Uterus (tissue), 4 donors: ENCODE measurements around the gene ADAMTS12. TPM values are rescaled to one million over a fixed set of nuclear protein-coding genes. Genes with fewer than 3 reads are reported as not detected.

ENCODE experiments used
- DNase-seq, 2 donors: peaks; one replicate each; pipeline ENCODE4 v3.0.0-alpha.2; 2019 to 2020
- H3K27ac ChIP-seq, 2 donors: fragments of 200-600 bp; sonication (generic); 1 replicate in 1 of 2; 2 replicates in 1 of 2; pipeline ENCODE4 v1.5.1; 2016 to 2018
- H3K27me3 ChIP-seq, 2 donors: fragments of 200-600 bp; sonication (generic); one replicate each; pipeline ENCODE4 v1.5.1; 2018 to 2019; ENCODE audit warnings: control low read depth in 1 of 2
- H3K36me3 ChIP-seq, 2 donors: fragments of 200-600 bp; sonication (generic); one replicate each; pipeline ENCODE4 v1.5.1; 2019; ENCODE audit warnings: control low read depth in 1 of 2
- H3K4me1 ChIP-seq, 2 donors: fragments of 200-600 bp; sonication (generic); one replicate each; pipeline ENCODE4 v1.5.1; 2018 to 2019; ENCODE audit warnings: control low read depth in 1 of 2
- H3K4me3 ChIP-seq, 2 donors: fragments of 200-600 bp; sonication (generic); 1 replicate in 1 of 2; 2 replicates in 1 of 2; pipeline ENCODE4 v1.5.1; 2018 to 2019; ENCODE audit warnings: mild to moderate bottlenecking in 1 of 2
- H3K9me3 ChIP-seq, 2 donors: fragments of 200-600 bp; sonication (generic); one replicate each; pipeline ENCODE4 v1.5.1; 2019; ENCODE audit warnings: control low read depth in 1 of 2
- POLR2A ChIP-seq, 2 donors: fragments of 450-650 bp; IDR thresholded peaks; one replicate each; pipeline ENCODE4 v1.6.1; 2016; ENCODE audit warnings: antibody characterized with exemption in 2 of 2, mild to moderate bottlenecking in 1 of 2, moderate library complexity in 1 of 2
- intact Hi-C: fragments of 100-400 bp; cut with DNase I; formaldehyde crosslinking; loops from one replicate; pipeline ENCODE4 v1.15.1; 2023; ENCODE audit warnings: low total_unique reads
- total RNA-seq, 4 donors: library from RNA; depleted of rRNA in 3 of 4; stranded (reverse); fragments of >200 nt in 3 of 4; gene quantifications; one replicate each; pipeline versions ENCODE4 v1.1.0 to v1.2.4, GENCODE V29; 2014 to 2023
- TF ChIP-seq, protein P1 (sequence below), 4 experiments: fragments of 200-600 bp in 2 of 4; fragments of 450-650 bp in 2 of 4; sonication (generic) in 2 of 4; IDR thresholded peaks; one replicate each; pipeline ENCODE4 v1.5.1; 2016 to 2019; ENCODE audit warnings: antibody characterized with exemption in 4 of 4, mild to moderate bottlenecking in 2 of 4, moderate library complexity in 1 of 4
- donor health status: DM: yes; HTN: yes; CAD: no.

ADAMTS12 gene
- total RNA-seq, 4 donors from 2014 or later, result 0.51 to 37.5 (median 15.6) TPM

GRCh38 chr5:33743099-33743498 is 148.7 kb downstream of the ADAMTS12 start:
- Histone ChIP-seq H3K27ac (no peak overlapping the region), H3K4me3 (no peak overlapping the region), H3K9me3 (no peaks in the 10 kb centered on the region), H3K4me1 (no peaks in the 10 kb centered on the region), H3K36me3 (no peaks in the 10 kb centered on the region), H3K27me3 (no peaks in the 10 kb centered on the region)
- no peak for DNase-seq
- TF ChIP-seq, protein P1, sequence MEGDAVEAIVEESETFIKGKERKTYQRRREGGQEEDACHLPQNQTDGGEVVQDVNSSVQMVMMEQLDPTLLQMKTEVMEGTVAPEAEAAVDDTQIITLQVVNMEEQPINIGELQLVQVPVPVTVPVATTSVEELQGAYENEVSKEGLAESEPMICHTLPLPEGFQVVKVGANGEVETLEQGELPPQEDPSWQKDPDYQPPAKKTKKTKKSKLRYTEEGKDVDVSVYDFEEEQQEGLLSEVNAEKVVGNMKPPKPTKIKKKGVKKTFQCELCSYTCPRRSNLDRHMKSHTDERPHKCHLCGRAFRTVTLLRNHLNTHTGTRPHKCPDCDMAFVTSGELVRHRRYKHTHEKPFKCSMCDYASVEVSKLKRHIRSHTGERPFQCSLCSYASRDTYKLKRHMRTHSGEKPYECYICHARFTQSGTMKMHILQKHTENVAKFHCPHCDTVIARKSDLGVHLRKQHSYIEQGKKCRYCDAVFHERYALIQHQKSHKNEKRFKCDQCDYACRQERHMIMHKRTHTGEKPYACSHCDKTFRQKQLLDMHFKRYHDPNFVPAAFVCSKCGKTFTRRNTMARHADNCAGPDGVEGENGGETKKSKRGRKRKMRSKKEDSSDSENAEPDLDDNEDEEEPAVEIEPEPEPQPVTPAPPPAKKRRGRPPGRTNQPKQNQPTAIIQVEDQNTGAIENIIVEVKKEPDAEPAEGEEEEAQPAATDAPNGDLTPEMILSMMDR (IDR thresholded peaks at IDR 0.05), result no peak
- no peak for TF ChIP-seq POLR2A (IDR thresholded peaks at IDR 0.05)
- intact Hi-C loops, result no loop called here

DNA sequence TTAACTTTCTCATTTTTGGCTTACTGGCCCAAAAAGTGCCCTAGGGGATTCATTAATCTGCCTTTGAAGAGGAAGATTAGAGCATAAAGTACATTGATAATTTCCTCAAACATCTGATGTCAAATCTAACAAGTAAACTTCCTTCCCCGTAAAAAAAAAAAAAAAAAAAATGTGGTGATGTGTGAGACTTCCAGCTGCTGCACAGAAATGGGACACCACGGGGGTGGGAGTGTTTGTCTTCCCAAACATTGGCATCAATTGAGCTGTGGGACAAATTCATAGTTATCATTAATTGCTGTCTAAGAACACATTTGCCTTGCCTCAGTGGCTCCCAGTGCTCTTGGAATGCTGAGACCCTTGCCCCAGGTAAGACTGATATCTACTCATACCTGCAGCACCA is 149.6 kb downstream of the ADAMTS12 start:
- Histone ChIP-seq H3K27ac (no peak overlapping the region), H3K4me3 (no peak overlapping the region), H3K4me1 (no peaks in the 10 kb centered on the region), H3K9me3 (no peaks in the 10 kb centered on the region), H3K36me3 (no peaks in the 10 kb centered on the region), H3K27me3 (no peaks in the 10 kb centered on the region)
- intact Hi-C loops, result no loop called here
- TF ChIP-seq POLR2A (IDR thresholded peaks at IDR 0.05), result no peak
- TF ChIP-seq, protein P1 (IDR thresholded peaks at IDR 0.05), result no peak
- DNase-seq, result no peak

DNA sequence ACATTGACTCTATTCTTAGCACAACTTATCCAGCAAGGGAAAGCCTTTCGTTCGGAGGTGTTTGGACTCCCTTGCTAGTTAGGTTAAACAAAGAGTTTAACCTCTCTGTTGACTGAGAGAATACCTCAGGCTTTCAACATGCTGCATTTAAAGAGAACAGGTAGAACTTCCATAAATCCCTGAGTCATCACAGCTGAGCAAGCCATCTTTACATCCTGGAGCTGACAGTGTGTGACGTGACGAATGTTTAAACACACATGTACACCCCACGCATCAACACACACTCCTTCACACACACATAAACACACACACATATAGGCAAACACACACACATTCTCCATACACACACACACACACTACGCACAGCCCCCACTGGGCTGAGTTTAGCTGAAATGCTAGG is 152.8 kb downstream of the ADAMTS12 start:
- TF ChIP-seq POLR2A (IDR thresholded peaks at IDR 0.05), result no peak
- TF ChIP-seq, protein P1 (IDR thresholded peaks at IDR 0.05), result no peak
- no peak overlapping the region for H3K4me3 ChIP-seq
- no peaks in the 10 kb centered on the region for H3K4me1 ChIP-seq
- no peak overlapping the region for H3K27ac ChIP-seq
- intact Hi-C loops, result no loop called here
- H3K27me3 ChIP-seq, result no peaks in the 10 kb centered on the region
- no peaks in the 10 kb centered on the region for H3K9me3 ChIP-seq
- no peak for DNase-seq
- no peaks in the 10 kb centered on the region for H3K36me3 ChIP-seq

DNA sequence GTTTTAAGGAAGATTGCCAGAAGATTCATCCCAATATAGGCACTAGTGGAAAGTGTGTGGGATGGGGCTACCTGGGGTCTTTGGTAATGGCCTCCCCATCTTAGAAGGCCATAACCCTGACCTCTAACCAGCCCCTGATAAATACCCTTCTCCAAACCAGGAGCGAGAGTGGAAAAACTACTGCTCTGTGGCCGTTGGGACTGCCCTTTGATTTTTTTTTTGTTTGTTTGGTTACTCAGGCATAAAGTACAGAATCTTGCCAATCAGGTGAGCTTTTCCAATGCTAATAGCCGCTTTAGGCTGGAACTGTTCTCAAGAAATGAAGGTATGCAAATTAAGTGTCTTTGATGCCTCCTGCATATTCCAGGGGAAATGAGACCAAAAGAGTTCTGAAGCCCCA is 153.7 kb downstream of the ADAMTS12 start:
- intact Hi-C loops, result no loop called here
- H3K9me3 ChIP-seq, result no peaks in the 10 kb centered on the region
- no peaks in the 10 kb centered on the region for H3K4me1 ChIP-seq
- H3K27me3 ChIP-seq, result no peaks in the 10 kb centered on the region
- no peak overlapping the region for H3K4me3 ChIP-seq
- DNase-seq, result no peak
- H3K36me3 ChIP-seq, result no peaks in the 10 kb centered on the region
- TF ChIP-seq POLR2A (IDR thresholded peaks at IDR 0.05), result no peak
- TF ChIP-seq, protein P1 (IDR thresholded peaks at IDR 0.05), result no peak
- H3K27ac ChIP-seq, result no peak overlapping the region

DNA sequence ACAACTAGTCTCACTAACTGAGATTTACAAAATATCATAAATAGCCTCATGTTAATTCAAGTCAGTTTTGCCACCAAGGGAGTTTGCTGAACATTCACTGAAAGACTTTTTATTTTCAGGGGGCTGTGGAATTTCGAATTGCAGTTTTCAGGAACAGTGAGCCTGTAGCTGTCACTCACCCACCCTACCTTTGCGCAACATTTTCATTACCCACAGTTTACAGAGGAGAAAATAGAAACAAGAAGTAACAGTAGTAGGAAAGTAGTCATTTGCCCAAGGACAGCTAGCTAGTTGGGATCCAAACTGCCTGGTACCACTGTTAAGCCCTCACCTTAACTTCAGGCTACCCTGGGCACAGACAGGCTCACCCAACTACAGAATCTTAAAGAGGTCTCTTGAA is 154.1 kb downstream of the ADAMTS12 start:
- Histone ChIP-seq H3K27me3 (no peaks in the 10 kb centered on the region), H3K4me3 (no peak overlapping the region), H3K36me3 (no peaks in the 10 kb centered on the region), H3K4me1 (no peaks in the 10 kb centered on the region), H3K27ac (no peak overlapping the region), H3K9me3 (no peaks in the 10 kb centered on the region)
- no peak for DNase-seq
- TF ChIP-seq, protein P1 (IDR thresholded peaks at IDR 0.05), result no peak
- TF ChIP-seq POLR2A (IDR thresholded peaks at IDR 0.05), result no peak
- intact Hi-C loops, result no loop called here
